ENCODE data around the gene CLTB.

GRCh38 chr5:176360894-176361436 is 55.4 kb downstream of the CLTB start:
- TF ChIP-seq, protein P1, sequence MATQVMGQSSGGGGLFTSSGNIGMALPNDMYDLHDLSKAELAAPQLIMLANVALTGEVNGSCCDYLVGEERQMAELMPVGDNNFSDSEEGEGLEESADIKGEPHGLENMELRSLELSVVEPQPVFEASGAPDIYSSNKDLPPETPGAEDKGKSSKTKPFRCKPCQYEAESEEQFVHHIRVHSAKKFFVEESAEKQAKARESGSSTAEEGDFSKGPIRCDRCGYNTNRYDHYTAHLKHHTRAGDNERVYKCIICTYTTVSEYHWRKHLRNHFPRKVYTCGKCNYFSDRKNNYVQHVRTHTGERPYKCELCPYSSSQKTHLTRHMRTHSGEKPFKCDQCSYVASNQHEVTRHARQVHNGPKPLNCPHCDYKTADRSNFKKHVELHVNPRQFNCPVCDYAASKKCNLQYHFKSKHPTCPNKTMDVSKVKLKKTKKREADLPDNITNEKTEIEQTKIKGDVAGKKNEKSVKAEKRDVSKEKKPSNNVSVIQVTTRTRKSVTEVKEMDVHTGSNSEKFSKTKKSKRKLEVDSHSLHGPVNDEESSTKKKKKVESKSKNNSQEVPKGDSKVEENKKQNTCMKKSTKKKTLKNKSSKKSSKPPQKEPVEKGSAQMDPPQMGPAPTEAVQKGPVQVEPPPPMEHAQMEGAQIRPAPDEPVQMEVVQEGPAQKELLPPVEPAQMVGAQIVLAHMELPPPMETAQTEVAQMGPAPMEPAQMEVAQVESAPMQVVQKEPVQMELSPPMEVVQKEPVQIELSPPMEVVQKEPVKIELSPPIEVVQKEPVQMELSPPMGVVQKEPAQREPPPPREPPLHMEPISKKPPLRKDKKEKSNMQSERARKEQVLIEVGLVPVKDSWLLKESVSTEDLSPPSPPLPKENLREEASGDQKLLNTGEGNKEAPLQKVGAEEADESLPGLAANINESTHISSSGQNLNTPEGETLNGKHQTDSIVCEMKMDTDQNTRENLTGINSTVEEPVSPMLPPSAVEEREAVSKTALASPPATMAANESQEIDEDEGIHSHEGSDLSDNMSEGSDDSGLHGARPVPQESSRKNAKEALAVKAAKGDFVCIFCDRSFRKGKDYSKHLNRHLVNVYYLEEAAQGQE (IDR thresholded peaks at IDR 0.05; ENCODE audit: insufficient read depth in 1 of 2, low read depth in 2 of 2, low read length in 2 of 2) = no peak
- TF ChIP-seq TAF1 (IDR thresholded peaks at IDR 0.05; ENCODE audit: borderline replicate concordance, insufficient read depth, low read length) (no peak), POLR2AphosphoS5 (IDR thresholded peaks at IDR 0.05; ENCODE audit: low read depth, low read length) (no peak)

All from PFSK-1 (cell line).